BJ (cell line): ENCODE data around the gene SLC35D2. TPM values are rescaled to one million over a fixed set of nuclear protein-coding genes. Genes with fewer than 3 reads are reported as not detected.

Experiments
- CTCF ChIA-PET: fragments of 350-600 bp; formaldehyde crosslinking; extraction: SDS; loops from one replicate; lab custom pipeline; 2021; ENCODE audit warnings: antibody characterized with exemption, inconsistent platforms; lab: Yijun Ruan, JAX
- POLR2A ChIA-PET: fragments of 300-600 bp; sonication (Branson Sonifier 250); formaldehyde crosslinking; extraction: SDS; loops from one replicate; lab custom pipeline; 2021; ENCODE audit warnings: antibody characterized with exemption; lab: Charles Lee
- DNase-seq: peaks from one replicate; pipeline ENCODE4 v3.0.0-alpha.2; 2011; ENCODE audit warnings: low read depth
- H3K27me3 ChIP-seq: 2 replicates; pipeline ENCODE4 v1.6.0; 2011; ENCODE audit warnings: low read length; ENCODE audit not compliant: control insufficient read depth, insufficient read depth
- H3K36me3 ChIP-seq: 2 replicates; pipeline ENCODE4 v1.5.1; 2011; ENCODE audit warnings: low read length; ENCODE audit not compliant: control insufficient read depth, insufficient read depth
- H3K4me3 ChIP-seq: 2 replicates; pipeline ENCODE4 v1.5.1; 2011; ENCODE audit warnings: low read depth, mild to moderate bottlenecking, control low read depth, low read length
- CTCF ChIP-seq: IDR thresholded peaks from 2 replicates; pipeline ENCODE4 v1.5.1; 2011; ENCODE audit warnings: low read depth, mild to moderate bottlenecking, control low read depth, inconsistent platforms, low read length, moderate library complexity; ENCODE audit not compliant: insufficient read depth
- polyA plus RNA-seq: library from polyadenylated mRNA; depleted of rRNA; stranded (reverse); fragments of >200 nt; gene quantifications from 2 replicates; pipeline ENCODE4 v1.2.3, GENCODE V29; 2011

SLC35D2 gene
- polyA plus RNA-seq, 1 experiment: 11.3 TPM

- no peaks in the 10 kb centered on the region for H3K27me3 ChIP-seq
- CTCF ChIA-PET: no interaction called here
- H3K36me3 ChIP-seq: no peaks in the 10 kb centered on the region
- DNase-seq: no peak
- no peak for TF ChIP-seq CTCF
- POLR2A ChIA-PET: no interaction called here
- H3K4me3 ChIP-seq: no peak overlapping the region
Measured at GRCh38 chr9:96391021-96391765, 7.7 kb upstream of the SLC35D2 start.

GRCh38 chr9:96388144-96388543, 4.6 kb upstream of the SLC35D2 start:
- TF ChIP-seq CTCF: no peak
- Histone ChIP-seq H3K4me3 (no peak overlapping the region), H3K27me3 (no peaks in the 10 kb centered on the region), H3K36me3 (no peaks in the 10 kb centered on the region)
- no peak for DNase-seq
- ChIA-PET CTCF (no interaction called here), POLR2A (no interaction called here)

- CTCF ChIA-PET: interaction anchor here (1.5 kb wide), 1 partner anchor 13 kb away, joined by 3 read pairs; no protein-coding TSS in a partner anchor
- Histone ChIP-seq H3K27me3 (no peaks in the 10 kb centered on the region), H3K4me3 (no peak overlapping the region), H3K36me3 (no peaks in the 10 kb centered on the region)
- POLR2A ChIA-PET: no interaction called here
- no peak for TF ChIP-seq CTCF
- no peak for DNase-seq
Measured at GRCh38 chr9:96386157-96386556, 2.6 kb upstream of the SLC35D2 start.

- no peak for DNase-seq
- POLR2A ChIA-PET: no interaction called here
Measured at GRCh38 chr9:96382839-96383164, 709 bp downstream of the SLC35D2 start.

More at GRCh38 chr9:96382839-96383164, 709 bp downstream of the SLC35D2 start:
- H3K27me3 ChIP-seq: no peaks in the 10 kb centered on the region
- no peak for TF ChIP-seq CTCF
- H3K4me3 ChIP-seq: peak overlapping the region; percentile 65
- H3K36me3 ChIP-seq: 0 out of 2 replicates have a peak, but pooled peaks cover 2% of the 10 kb centered on the region
- CTCF ChIA-PET: interaction anchor here (0.7 to 1.4 kb wide), 3 partner anchors 24 to 55 kb away, joined by 3 read pairs; no protein-coding TSS in a partner anchor
